Mucosa of descending colon (tissue), 3 donors: ENCODE data around the gene TNPO3. TPM values are rescaled to one million over a fixed set of nuclear protein-coding genes. Genes with fewer than 3 reads are reported as not detected.

Experiments
- ATAC-seq: fragments of 200-7000 bp; cut with Tn5 transposase; one replicate; pipeline ENCODE4 v1.9.1; 2020; ENCODE audit warnings: mild to moderate bottlenecking, moderate library complexity
- DNase-seq, 3 donors: peaks; one replicate each; pipeline ENCODE4 v3.0.0-alpha.2; 2020
- H3K36me3 ChIP-seq: fragments of 200-600 bp; one replicate; pipeline ENCODE4 v1.8.0; 2021; ENCODE audit warnings: low read depth, mild to moderate bottlenecking
- H3K4me1 ChIP-seq: fragments of 200-600 bp; one replicate; pipeline ENCODE4 v1.8.0; 2021; ENCODE audit warnings: low read depth, mild to moderate bottlenecking
- H3K4me3 ChIP-seq: fragments of 200-600 bp; one replicate; pipeline ENCODE4 v1.8.0; 2021; ENCODE audit warnings: mild to moderate bottlenecking
- H3K9me3 ChIP-seq: fragments of 200-600 bp; one replicate; pipeline ENCODE4 v1.8.0; 2021; ENCODE audit warnings: mild to moderate bottlenecking
- intact Hi-C, 2 donors: fragments of 100-400 bp; cut with DNase I in 1 of 2; cut with micrococcal nuclease in 1 of 2; formaldehyde crosslinking; loops; one replicate each; pipeline versions ENCODE4 v1.11.0 to v1.11.1; 2022; cut with DNase I, micrococcal nuclease
- total RNA-seq, 3 donors: library from RNA; stranded (reverse); fragmentation: NEBNext Ultra II Directional in 2 of 3; extraction: Animal tissue kit (Norgen Biotek cat#: 25700) in 2 of 3; gene quantifications; one replicate each; pipeline versions ENCODE4 v1.2.1 to v1.2.4, GENCODE V29; 2021 to 2023
- TF ChIP-seq, protein P1 (sequence below): fragments of 200-600 bp; IDR thresholded peaks from one replicate; pipeline ENCODE4 v1.8.0; 2022; ENCODE audit warnings: antibody characterized with exemption, mild to moderate bottlenecking
- donor health status: DM: no; HTN: no; CAD: no; lungs with moderate emphysema.
- donor health status: DM: no; HTN: no; CAD: no.
- donor health status: DM: no; HTN: yes; CAD: no.

The TNPO3 gene
- total RNA-seq, 3 donors from 2014 or later, result 36.0 to 43.6 (median 38.7) TPM

DNA sequence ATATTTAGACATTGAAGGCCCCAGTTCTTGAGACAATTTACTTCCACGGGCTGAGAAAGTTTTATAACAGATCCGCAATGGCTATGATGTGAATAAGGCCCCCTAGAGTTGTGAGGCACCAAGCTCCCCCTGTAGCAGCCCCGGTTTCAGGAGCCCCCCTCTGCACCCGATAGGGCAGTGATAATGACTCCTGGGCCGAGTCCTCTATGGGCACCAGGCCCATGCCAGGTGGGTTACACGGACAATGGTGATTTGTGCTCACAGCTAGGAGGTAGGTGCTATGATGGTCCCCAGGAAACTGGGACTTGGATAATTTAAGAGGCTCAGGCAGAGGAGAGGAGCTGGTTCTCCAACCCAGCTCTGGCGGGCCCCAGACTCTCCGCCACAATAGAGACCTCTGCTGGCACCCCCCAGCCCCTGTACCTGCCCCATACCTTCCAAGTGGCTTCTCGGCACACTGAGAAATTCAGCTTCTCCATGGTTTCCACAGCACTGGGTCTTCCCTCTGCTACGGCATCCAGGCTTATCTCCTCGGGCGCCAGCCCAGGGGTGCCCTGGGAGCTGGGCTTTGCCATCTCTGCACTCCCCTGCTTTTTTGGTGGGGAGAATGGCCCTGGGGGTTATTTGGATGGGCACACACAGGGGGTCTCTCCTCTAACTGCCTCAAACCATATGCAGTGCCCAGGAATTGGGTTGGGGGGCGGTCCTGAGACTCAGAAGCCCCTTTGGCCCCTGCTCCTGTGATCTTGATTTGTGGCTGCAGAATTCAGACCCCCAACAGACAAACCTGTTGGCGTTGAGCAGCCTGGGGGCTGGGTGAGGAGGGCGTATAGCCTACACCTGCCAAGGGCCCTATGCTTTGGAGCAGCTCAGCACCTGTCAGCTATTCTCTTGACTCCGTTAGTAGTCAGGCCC, 132.2 kb downstream of the TNPO3 start:
- no peak overlapping the region for H3K4me3 ChIP-seq
- TF ChIP-seq, protein P1, sequence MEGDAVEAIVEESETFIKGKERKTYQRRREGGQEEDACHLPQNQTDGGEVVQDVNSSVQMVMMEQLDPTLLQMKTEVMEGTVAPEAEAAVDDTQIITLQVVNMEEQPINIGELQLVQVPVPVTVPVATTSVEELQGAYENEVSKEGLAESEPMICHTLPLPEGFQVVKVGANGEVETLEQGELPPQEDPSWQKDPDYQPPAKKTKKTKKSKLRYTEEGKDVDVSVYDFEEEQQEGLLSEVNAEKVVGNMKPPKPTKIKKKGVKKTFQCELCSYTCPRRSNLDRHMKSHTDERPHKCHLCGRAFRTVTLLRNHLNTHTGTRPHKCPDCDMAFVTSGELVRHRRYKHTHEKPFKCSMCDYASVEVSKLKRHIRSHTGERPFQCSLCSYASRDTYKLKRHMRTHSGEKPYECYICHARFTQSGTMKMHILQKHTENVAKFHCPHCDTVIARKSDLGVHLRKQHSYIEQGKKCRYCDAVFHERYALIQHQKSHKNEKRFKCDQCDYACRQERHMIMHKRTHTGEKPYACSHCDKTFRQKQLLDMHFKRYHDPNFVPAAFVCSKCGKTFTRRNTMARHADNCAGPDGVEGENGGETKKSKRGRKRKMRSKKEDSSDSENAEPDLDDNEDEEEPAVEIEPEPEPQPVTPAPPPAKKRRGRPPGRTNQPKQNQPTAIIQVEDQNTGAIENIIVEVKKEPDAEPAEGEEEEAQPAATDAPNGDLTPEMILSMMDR, result no peak
- intact Hi-C loops, result no loop called here
- ATAC-seq (no peak), DNase-seq (peak in 1 of 3 donors; percentile 18)
- H3K9me3 ChIP-seq, result no peaks in the 10 kb centered on the region
- no peaks in the 10 kb centered on the region for H3K4me1 ChIP-seq
- no peaks in the 10 kb centered on the region for H3K36me3 ChIP-seq

DNA sequence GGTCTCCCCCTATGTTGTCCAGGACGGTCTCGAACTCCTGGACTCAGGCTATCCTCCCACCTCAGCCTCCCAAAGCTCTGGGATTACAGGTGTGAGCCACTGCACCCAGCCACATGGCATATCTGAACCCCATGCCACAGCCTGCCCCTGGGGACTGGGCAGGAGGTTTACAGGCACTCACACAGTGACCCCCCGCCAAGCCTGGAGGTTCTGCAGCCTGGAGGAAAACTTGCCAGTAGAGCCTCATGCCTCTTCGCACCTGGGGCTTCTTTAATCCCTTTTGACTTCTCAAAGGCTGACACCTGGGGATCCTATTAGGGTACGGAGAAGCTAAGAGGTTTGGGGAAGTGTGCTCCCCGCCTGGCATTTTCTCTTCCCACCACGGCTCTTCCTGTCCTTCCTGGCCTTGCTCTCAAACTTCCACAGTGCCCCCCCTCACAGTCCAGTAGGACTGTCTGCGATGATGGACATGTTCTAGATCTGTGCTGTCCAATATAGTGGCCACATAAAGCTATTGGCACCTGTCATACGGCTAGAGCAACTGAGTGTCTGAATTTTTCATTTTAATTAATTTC, 133.0 kb downstream of the TNPO3 start:
- H3K36me3 ChIP-seq, result no peaks in the 10 kb centered on the region
- H3K4me3 ChIP-seq, result no peak overlapping the region
- no peaks in the 10 kb centered on the region for H3K9me3 ChIP-seq
- intact Hi-C loops, result no loop called here
- TF ChIP-seq, protein P1, result no peak
- DNase-seq, result peak in 1 of 3 donors; percentile 24
- ATAC-seq, result no peak
- no peaks in the 10 kb centered on the region for H3K4me1 ChIP-seq

DNA sequence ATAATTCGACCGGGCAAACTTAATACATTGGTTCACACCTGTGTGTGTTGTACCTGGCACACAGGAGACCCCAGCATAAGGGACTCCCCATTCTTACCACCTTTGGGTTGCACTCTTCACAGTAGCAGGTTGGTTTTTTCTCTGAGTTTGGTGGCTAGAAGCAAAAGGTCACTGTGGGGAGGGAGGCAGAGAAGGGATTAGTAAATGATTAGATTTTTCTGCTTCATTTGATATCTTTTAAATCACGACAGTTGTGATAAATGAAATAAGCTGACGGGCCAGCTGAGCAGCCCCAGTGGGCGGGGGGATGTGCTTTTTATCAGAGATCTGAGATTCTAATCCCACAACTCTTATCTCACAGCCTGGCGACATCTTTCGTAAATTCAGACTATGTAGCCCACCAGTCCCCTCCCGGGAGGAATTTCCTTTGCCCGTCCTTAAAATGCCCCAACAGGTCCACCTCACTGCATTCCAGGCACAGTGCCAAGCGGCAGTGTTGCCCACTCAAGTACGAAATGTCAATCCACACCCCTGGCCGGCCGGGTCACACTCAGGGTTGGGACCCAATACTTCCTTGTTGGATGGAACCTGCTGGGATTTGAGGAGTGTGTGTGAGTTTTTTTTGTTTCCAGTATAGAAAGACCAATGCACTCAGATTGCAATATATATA, 133.9 kb downstream of the TNPO3 start:
- TF ChIP-seq, protein P1, result no peak
- intact Hi-C loops, result no loop called here
- DNase-seq (peak in 1 of 3 donors; percentile 48), ATAC-seq (no peak)
- Histone ChIP-seq H3K4me3 (no peak overlapping the region), H3K4me1 (no peaks in the 10 kb centered on the region), H3K9me3 (no peaks in the 10 kb centered on the region), H3K36me3 (no peaks in the 10 kb centered on the region)

DNA sequence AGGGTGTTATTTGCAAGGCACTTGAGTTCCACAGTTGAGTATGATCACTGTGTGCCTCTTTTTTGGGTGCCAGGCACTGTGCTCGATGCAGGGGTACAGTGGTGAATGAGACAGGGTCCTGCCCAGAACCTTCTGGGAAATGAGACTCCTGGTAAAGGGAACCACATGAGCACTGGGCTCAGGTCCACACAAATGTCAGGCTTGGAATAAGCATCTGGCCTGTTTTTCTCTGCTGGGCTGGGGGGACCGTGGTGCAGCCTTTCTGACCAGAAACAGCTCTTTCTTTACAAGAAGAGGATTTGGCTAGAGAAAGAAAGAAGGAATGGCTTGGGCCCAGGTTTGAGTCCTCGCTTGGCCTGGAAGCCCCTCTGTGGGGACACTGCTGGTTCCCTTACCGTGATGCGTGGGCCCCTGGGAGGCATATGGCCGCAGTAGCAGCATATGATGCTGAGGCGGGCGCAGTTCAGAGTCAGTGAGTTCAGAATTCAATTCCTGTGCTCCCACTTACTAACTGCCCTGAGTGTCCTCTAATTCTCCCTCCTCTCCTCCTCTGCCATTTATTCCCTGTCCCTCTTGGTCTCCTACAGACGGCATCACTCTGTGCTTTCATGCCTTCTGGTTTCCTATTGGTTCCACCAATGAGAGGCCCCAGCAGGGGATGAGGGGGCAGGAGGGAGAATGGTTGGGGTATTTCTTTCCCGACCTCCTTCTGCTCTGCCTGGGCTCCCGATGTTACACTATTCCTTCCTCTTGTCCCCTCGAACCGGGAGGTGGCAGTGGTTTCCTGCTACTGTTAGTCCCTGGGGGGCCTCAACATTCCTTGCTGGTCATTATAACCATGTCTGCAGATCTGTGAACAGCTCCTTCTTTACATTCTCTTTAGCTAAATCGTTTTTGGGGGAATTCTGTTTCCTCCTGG, 134.8 kb downstream of the TNPO3 start:
- intact Hi-C loops, result no loop called here
- DNase-seq, result peak in 1 of 3 donors; percentile 2
- no peak for ATAC-seq

More for the DNA sequence above, 134.8 kb downstream of the TNPO3 start:
- peaks cover 3% of the 10 kb centered on the region for H3K4me1 ChIP-seq
- H3K36me3 ChIP-seq, result no peaks in the 10 kb centered on the region
- no peak overlapping the region for H3K4me3 ChIP-seq
- no peaks in the 10 kb centered on the region for H3K9me3 ChIP-seq
- TF ChIP-seq, protein P1, result no peak
